ENCODE results near the gene CPB2. TPM values are rescaled to one million over a fixed set of nuclear protein-coding genes. Genes with fewer than 3 reads are reported as not detected.

The CPB2 gene
- total RNA-seq, 1 experiment from 2014 or later = not detected

DNA sequence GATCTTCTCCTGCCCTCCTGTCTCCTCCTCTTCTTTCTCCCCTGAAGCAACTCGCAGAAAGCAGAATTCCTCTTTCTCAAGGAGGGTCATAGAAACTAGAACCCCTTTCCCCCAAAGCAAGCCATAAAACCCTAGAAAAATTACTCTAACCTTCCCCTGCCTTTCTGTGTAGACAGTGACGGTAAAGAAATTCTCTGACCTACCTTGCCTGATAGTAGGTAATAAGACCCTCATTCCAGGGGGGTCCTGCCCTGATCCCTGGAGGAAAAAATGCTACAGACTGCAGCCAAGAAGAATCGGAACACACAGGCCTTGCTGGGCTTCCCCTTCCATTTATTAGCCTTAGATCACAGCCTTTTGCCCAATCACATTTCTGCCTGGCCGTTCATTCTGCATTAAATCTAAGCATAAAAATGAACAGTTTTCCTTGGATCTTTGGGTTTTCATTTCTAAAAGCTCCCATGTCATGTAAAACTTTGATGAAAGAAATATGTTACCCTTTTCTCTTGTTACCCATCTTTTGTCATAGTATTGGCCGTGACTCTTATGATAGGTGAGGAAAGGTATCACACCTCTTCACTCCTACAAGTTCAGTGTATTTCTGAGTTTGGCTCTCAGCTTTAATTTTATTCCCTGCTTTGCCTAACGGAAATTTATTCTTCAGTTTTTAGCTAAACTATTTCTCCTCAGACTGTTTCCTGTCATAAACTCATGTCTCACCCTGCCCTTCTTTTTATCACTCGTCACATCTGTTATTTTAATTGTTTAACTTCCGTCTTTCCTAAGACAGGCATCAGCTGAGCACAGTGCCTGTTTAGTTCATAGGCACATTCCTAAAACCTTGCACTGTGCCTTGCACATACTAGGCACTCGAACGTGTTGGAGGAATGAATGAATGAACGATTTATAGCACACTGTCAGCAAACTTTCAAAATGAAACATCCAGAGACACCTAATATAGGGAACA lies 20.4 kb upstream of the CPB2 start:
- Histone ChIP-seq H3K9me3 (ENCODE audit: low read length) (no peaks in the 10 kb centered on the region), H3K79me2 (ENCODE audit: low read length) (no peaks in the 10 kb centered on the region), H3K9ac (ENCODE audit: low read length) (no peak overlapping the region), H3K4me1 (ENCODE audit: low read length) (no peaks in the 10 kb centered on the region), H3K36me3 (ENCODE audit: insufficient read depth, low read length) (peaks cover 34% of the 10 kb centered on the region), H2AFZ (ENCODE audit: low read length) (no peak overlapping the region), H3K4me2 (ENCODE audit: low read depth, low read length, poor library complexity, severe bottlenecking) (no peak overlapping the region), H3K9me2 (replicated peaks; ENCODE audit: insufficient read depth, low read length) (no peaks in the 10 kb centered on the region), H3K4me3 (ENCODE audit: low read length) (no peak overlapping the region), H3K27ac (ENCODE audit: low read length) (no peak overlapping the region), H4K20me1 (ENCODE audit: insufficient read depth, low read depth, low read length) (peaks cover 21% of the 10 kb centered on the region), H3K27me3 (ENCODE audit: low read length) (no peaks in the 10 kb centered on the region)
- DNase-seq = peak; percentile 50

DNA sequence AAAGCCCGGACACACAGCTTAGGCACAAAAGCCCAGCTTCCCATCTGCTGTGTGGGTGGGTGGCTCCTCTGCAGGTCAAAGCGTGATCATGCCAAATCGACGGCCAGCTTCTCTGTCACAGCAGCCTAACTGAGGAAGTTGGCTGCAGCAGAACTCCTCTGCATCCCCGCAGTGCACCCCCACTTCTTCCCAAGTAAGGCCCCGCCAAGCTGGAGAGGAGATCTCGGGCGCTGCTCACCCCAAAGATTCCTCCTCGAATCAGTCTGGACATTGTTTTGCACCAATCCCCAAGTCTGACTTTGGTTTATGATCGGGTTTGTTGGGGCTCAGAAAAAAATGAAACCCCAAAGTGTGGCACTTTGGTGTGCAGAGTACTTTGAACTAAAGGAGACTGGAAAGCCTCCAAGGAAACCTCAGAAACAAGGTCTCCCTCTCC lies 19.7 kb upstream of the CPB2 start:
- H3K9ac ChIP-seq (ENCODE audit: low read length) = no peak overlapping the region
- H3K4me2 ChIP-seq (ENCODE audit: low read depth, low read length, poor library complexity, severe bottlenecking) = no peak overlapping the region
- no peak overlapping the region for H2AFZ ChIP-seq (ENCODE audit: low read length)
- no peaks in the 10 kb centered on the region for H3K9me3 ChIP-seq (ENCODE audit: low read length)
- no peaks in the 10 kb centered on the region for H3K27me3 ChIP-seq (ENCODE audit: low read length)
- H3K27ac ChIP-seq (ENCODE audit: low read length) = no peak overlapping the region
- H3K79me2 ChIP-seq (ENCODE audit: low read length) = no peaks in the 10 kb centered on the region
- H3K4me3 ChIP-seq (ENCODE audit: low read length) = no peak overlapping the region
- H3K9me2 ChIP-seq (replicated peaks; ENCODE audit: insufficient read depth, low read length) = no peaks in the 10 kb centered on the region
- H3K4me1 ChIP-seq (ENCODE audit: low read length) = no peaks in the 10 kb centered on the region
- H4K20me1 ChIP-seq (ENCODE audit: insufficient read depth, low read depth, low read length) = peaks cover 19% of the 10 kb centered on the region
- DNase-seq = peak; percentile 63
- peaks cover 27% of the 10 kb centered on the region for H3K36me3 ChIP-seq (ENCODE audit: insufficient read depth, low read length)

DNA sequence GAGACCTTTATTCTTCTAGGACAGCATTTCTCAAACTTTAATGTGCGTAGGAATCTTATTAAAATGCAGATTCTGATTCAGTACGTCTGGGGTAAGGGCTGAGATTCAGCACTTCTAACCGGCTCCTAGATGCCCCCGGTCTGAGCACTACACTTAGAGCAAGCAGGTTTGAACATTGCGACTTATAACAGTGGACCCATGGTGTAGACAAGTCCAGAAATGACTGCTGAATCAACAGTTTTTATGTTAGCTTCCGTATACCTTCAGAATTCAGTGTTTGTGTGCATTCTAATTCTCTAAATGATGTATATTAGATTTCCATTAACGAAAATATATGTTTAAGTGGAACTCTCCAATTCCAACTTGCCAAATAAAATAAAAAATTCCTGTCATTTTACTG lies 17.5 kb upstream of the CPB2 start:
- Histone ChIP-seq H4K20me1 (ENCODE audit: insufficient read depth, low read depth, low read length) (peaks cover 16% of the 10 kb centered on the region), H3K9me3 (ENCODE audit: low read length) (no peaks in the 10 kb centered on the region), H3K27me3 (ENCODE audit: low read length) (no peaks in the 10 kb centered on the region), H3K9me2 (replicated peaks; ENCODE audit: insufficient read depth, low read length) (no peaks in the 10 kb centered on the region), H3K27ac (ENCODE audit: low read length) (no peak overlapping the region), H2AFZ (ENCODE audit: low read length) (no peak overlapping the region), H3K4me1 (ENCODE audit: low read length) (no peaks in the 10 kb centered on the region), H3K4me2 (ENCODE audit: low read depth, low read length, poor library complexity, severe bottlenecking) (no peak overlapping the region), H3K4me3 (ENCODE audit: low read length) (no peak overlapping the region), H3K9ac (ENCODE audit: low read length) (no peak overlapping the region), H3K36me3 (ENCODE audit: insufficient read depth, low read length) (peaks cover 13% of the 10 kb centered on the region), H3K79me2 (ENCODE audit: low read length) (no peaks in the 10 kb centered on the region)
- no peak for DNase-seq

DNA sequence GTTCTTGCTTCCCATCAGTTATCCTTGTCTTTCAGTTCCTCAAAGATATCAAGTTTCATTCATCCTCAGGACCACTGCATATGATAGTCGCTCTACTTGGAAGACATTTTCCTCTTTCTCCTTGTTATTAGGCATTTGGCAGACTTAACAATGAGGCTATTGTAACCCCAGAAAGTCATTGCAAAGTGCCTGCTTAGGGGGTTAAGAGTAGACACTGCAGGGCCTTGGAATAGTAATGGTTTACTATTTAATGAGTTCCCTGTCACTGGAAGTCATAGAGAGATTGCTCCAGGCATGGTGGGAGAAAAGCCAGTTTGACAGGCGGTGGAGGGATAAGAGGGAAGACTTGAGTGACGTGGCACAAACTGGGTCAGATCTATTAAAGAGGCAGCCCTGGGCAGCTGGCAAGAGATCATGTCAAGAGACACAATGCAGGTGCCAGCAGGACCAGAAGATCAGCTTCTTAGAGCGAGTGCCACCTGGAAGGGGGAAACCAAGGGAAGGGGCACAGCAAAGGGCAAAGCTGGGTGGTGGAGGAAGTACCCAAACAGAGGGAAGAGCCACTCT lies 16.8 kb upstream of the CPB2 start:
- peaks cover 11% of the 10 kb centered on the region for H4K20me1 ChIP-seq (ENCODE audit: insufficient read depth, low read depth, low read length)
- no peaks in the 10 kb centered on the region for H3K27me3 ChIP-seq (ENCODE audit: low read length)
- no peak overlapping the region for H3K4me2 ChIP-seq (ENCODE audit: low read depth, low read length, poor library complexity, severe bottlenecking)
- no peak for DNase-seq
- no peaks in the 10 kb centered on the region for H3K9me2 ChIP-seq (replicated peaks; ENCODE audit: insufficient read depth, low read length)
- H3K4me1 ChIP-seq (ENCODE audit: low read length) = no peaks in the 10 kb centered on the region
- H3K4me3 ChIP-seq (ENCODE audit: low read length) = no peak overlapping the region
- no peaks in the 10 kb centered on the region for H3K79me2 ChIP-seq (ENCODE audit: low read length)
- peaks cover 8% of the 10 kb centered on the region for H3K36me3 ChIP-seq (ENCODE audit: insufficient read depth, low read length)
- H3K27ac ChIP-seq (ENCODE audit: low read length) = no peak overlapping the region
- no peaks in the 10 kb centered on the region for H3K9me3 ChIP-seq (ENCODE audit: low read length)
- H3K9ac ChIP-seq (ENCODE audit: low read length) = no peak overlapping the region
- no peak overlapping the region for H2AFZ ChIP-seq (ENCODE audit: low read length)

DNA sequence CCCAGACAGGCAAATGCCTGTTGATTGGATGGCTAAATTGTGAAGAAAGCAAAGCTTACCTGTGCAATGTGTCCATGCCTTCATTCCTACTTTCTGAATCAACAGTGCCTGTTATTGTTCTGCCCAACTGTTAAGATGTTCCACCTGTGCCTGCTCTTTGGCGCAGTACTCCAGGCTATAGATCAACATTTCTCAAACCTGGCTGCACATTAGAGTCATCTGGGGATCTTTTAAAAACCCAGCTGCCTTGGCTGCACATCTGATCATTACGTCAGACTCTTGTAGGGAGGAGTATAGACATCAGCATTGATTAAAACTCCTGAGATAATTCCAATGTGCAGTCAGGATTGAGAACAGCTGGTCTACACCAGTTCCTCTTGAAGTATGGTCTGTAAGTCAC lies 16.2 kb upstream of the CPB2 start:
- no peak for DNase-seq
- Histone ChIP-seq H3K4me2 (ENCODE audit: low read depth, low read length, poor library complexity, severe bottlenecking) (no peak overlapping the region), H3K27ac (ENCODE audit: low read length) (no peak overlapping the region), H2AFZ (ENCODE audit: low read length) (no peak overlapping the region), H3K9me3 (ENCODE audit: low read length) (no peaks in the 10 kb centered on the region), H3K9me2 (replicated peaks; ENCODE audit: insufficient read depth, low read length) (no peaks in the 10 kb centered on the region), H3K4me3 (ENCODE audit: low read length) (no peak overlapping the region), H3K27me3 (ENCODE audit: low read length) (no peaks in the 10 kb centered on the region), H3K79me2 (ENCODE audit: low read length) (no peaks in the 10 kb centered on the region), H3K36me3 (ENCODE audit: insufficient read depth, low read length) (peaks cover 4% of the 10 kb centered on the region), H4K20me1 (ENCODE audit: insufficient read depth, low read depth, low read length) (peaks cover 7% of the 10 kb centered on the region), H3K9ac (ENCODE audit: low read length) (no peak overlapping the region), H3K4me1 (ENCODE audit: low read length) (no peaks in the 10 kb centered on the region)

DNA sequence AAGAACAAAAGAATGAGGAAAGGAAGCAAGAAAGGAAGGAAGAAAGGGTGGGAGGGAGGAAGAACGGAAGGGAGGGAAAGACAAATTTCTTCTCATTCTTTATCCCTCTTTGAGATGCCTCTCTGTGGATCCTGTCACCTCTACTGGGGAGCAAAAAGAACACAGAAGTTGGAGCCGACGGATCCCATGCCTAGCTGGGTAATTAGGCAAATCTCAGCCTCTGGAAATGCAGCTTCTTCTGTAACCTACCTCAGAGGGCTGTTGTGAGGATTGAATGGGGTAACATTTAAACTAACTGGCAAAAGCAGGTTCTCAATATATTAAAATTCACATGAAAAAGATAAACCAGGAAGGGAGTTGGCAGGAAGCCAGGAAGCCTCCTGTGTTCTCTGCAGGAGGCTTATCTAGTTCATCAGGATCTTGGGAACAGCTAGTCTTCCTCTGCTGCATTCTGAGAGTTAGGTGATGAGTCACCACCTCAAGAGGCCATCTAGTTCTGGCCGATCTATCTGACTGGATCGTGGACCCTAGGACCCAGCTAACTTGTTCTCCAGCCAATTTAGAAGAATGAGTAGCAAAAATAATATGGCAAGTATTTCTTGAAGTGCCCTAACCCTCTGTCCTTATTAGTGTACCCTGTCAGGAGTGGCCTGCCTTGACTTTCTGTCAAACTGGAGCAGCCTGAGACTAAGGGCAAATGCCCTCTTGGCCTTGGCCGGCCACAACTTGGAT lies 15.2 kb upstream of the CPB2 start:
- Histone ChIP-seq H2AFZ (ENCODE audit: low read length) (no peak overlapping the region), H3K79me2 (ENCODE audit: low read length) (no peaks in the 10 kb centered on the region), H4K20me1 (ENCODE audit: insufficient read depth, low read depth, low read length) (no peaks in the 10 kb centered on the region; the same call in 1 of the 2 replicates), H3K36me3 (ENCODE audit: insufficient read depth, low read length) (no peaks in the 10 kb centered on the region), H3K4me1 (ENCODE audit: low read length) (no peaks in the 10 kb centered on the region), H3K9ac (ENCODE audit: low read length) (no peak overlapping the region), H3K4me2 (ENCODE audit: low read depth, low read length, poor library complexity, severe bottlenecking) (no peak overlapping the region), H3K9me3 (ENCODE audit: low read length) (no peaks in the 10 kb centered on the region), H3K9me2 (replicated peaks; ENCODE audit: insufficient read depth, low read length) (no peaks in the 10 kb centered on the region), H3K4me3 (ENCODE audit: low read length) (no peak overlapping the region), H3K27me3 (ENCODE audit: low read length) (no peaks in the 10 kb centered on the region), H3K27ac (ENCODE audit: low read length) (no peak overlapping the region)
- DNase-seq = no peak

DNA sequence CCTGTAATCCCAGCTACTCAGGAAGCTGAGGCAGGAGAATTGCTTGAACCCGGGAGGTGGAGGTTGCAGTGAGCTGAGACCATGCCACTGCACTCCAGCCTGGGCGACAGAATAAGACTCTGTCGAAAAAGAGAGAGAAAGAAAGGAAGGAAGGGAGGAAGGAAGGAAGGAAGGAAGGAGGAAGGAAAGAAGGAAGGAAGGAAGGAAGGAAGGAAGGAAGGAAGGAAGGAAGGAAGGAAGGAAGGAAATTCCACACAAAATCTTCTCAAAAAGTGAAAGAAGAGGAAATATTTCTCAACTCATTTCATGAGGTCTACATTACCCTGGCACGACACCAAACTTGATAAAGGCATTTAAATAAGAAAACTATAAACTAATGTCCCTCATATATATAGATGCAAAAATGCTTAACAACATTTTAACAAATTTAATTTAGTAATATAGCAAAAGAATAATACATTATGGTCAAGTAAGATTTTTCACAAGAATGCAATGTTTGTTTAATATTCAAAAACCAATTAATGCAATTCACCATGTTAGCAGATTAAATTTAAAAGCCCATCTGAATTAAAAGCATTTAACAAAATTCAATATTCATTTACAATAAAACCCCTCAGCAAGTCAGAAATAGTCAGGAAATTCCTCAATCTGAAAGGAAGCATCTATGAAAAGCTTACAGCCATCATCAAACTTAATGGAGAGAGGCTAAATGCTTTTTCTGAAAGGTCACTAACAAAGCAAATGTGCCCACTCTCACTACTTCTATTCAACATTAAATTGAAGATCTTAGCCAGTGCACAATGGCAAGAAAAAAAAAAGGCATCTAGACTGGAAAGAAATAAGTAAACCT lies 12.0 kb upstream of the CPB2 start:
- Histone ChIP-seq H3K4me1 (ENCODE audit: low read length) (no peaks in the 10 kb centered on the region), H3K4me3 (ENCODE audit: low read length) (no peak overlapping the region), H3K4me2 (ENCODE audit: low read depth, low read length, poor library complexity, severe bottlenecking) (no peak overlapping the region), H3K36me3 (ENCODE audit: insufficient read depth, low read length) (no peaks in the 10 kb centered on the region), H3K9me3 (ENCODE audit: low read length) (no peaks in the 10 kb centered on the region), H3K27ac (ENCODE audit: low read length) (no peak overlapping the region), H3K9me2 (replicated peaks; ENCODE audit: insufficient read depth, low read length) (no peaks in the 10 kb centered on the region), H3K79me2 (ENCODE audit: low read length) (no peaks in the 10 kb centered on the region), H3K27me3 (ENCODE audit: low read length) (no peaks in the 10 kb centered on the region), H4K20me1 (ENCODE audit: insufficient read depth, low read depth, low read length) (no peaks in the 10 kb centered on the region), H3K9ac (ENCODE audit: low read length) (no peak overlapping the region), H2AFZ (ENCODE audit: low read length) (no peak overlapping the region)
- no peak for DNase-seq
